Activated CD8-positive, alpha-beta memory T cell treated with anti-CD3 and anti-CD28 coated beads, Interleukin-2, amount 10 ng/mL, durations not matched to agents 7 days and 5 days (primary cell): ENCODE data around the gene SMCO3. TPM values are rescaled to one million over a fixed set of nuclear protein-coding genes. Genes with fewer than 3 reads are reported as not detected.

ENCODE experiments used
- ATAC-seq: fragments of 150-1000 bp; cut with Tn5 transposase; one replicate; pipeline ENCODE4 v1.10.0; 2021; ENCODE audit warnings: moderate library complexity
- CTCF ChIA-PET: fragments of 350-600 bp; sonication (Branson Sonifier 250); formaldehyde crosslinking; loops from one replicate; lab custom pipeline; 2021; ENCODE audit warnings: antibody characterized with exemption; lab: Charles Lee
- DNase-seq: peaks from one replicate; pipeline ENCODE4 v3.0.0-alpha.2; 2020
- H3K27ac Mint-ChIP-seq: one replicate; pipeline ENCODE4 v1.8.0; 2021; ENCODE audit warnings: mild to moderate bottlenecking, mixed read lengths
- H3K27me3 Mint-ChIP-seq: one replicate; pipeline ENCODE4 v1.8.0; 2021; ENCODE audit warnings: mixed read lengths
- H3K36me3 Mint-ChIP-seq: one replicate; pipeline ENCODE4 v1.8.0; 2021; ENCODE audit warnings: mild to moderate bottlenecking, mixed read lengths
- H3K4me1 Mint-ChIP-seq: one replicate; pipeline ENCODE4 v1.8.0; 2021; ENCODE audit warnings: mixed read lengths
- H3K4me3 Mint-ChIP-seq: one replicate; pipeline ENCODE4 v1.8.0; 2021; ENCODE audit warnings: mild to moderate bottlenecking, moderate library complexity, mixed read lengths
- H3K9me3 Mint-ChIP-seq: one replicate; pipeline ENCODE4 v1.8.0; 2022; ENCODE audit warnings: low read depth, mixed read lengths
- total RNA-seq, 2 experiments: library from RNA; stranded (reverse); gene quantifications; one replicate each; pipeline ENCODE4 v1.2.3, GENCODE V29; 2021

Gene SMCO3
- total RNA-seq, 2 experiments from 2014 or later, result not detected

DNA sequence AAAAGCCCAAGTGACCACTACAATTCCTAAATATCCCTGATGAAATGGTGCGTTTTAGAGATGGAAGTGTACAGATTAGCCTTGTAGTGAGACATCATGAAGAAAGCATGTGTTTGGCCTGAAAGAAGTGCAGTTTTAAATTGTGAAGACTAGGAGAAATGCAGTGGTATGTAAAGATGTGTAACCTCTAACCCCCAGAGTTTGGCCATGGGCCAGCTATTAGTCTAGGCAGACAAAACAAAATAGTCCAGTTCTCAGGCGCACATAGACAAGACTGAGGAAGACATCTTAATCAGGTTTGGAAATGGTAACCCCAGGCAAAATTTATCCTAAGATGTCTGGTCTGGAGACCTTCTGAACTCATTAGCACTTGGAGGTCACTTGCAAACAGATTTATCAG lies 34.1 kb downstream of the SMCO3 start:
- Mint-ChIP-seq H3K9me3 (no peaks in the 10 kb centered on the region), H3K4me1 (peaks cover 27% of the 10 kb centered on the region), H3K36me3 (peaks cover 10% of the 10 kb centered on the region), H3K27ac (no peak overlapping the region), H3K4me3 (no peak overlapping the region), H3K27me3 (no peaks in the 10 kb centered on the region)
- CTCF ChIA-PET, result interaction anchor here (0.6 to 1.0 kb wide), 2 partner anchors 24 to 930 kb away, joined by 3 read pairs; partner anchors contain the start of genes C12orf60 and WBP11
- no peak for ATAC-seq
- no peak for DNase-seq

DNA sequence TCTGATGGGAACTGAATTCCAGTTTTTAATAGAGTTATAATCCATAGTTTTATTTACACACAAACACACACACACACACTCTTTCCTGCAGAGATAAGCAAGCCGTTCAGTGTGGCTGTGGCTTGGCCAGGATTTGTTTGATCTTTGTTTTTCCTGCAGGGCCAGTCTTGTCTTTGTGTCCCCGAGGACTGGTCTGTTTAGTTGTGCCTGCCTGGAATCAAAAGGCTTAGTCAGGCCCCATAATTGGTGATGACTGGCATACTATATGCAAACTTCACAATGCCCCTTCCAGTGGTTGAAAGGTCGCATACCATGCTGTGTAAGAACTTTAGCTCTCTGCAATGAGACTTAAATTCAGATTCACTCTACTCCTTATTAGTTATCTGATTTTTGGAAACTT lies 36.7 kb downstream of the SMCO3 start:
- Mint-ChIP-seq H3K4me3 (no peak overlapping the region), H3K4me1 (peaks cover 37% of the 10 kb centered on the region), H3K9me3 (no peaks in the 10 kb centered on the region), H3K27me3 (no peaks in the 10 kb centered on the region), H3K27ac (no peak overlapping the region), H3K36me3 (peaks cover 1% of the 10 kb centered on the region)
- CTCF ChIA-PET, result interaction anchor here (1.2 to 2.1 kb wide), 3 partner anchors 54 to 218 kb away, joined by 4 to 9 read pairs (median 4); no protein-coding TSS in a partner anchor
- no peak for DNase-seq
- ATAC-seq, result no peak

DNA sequence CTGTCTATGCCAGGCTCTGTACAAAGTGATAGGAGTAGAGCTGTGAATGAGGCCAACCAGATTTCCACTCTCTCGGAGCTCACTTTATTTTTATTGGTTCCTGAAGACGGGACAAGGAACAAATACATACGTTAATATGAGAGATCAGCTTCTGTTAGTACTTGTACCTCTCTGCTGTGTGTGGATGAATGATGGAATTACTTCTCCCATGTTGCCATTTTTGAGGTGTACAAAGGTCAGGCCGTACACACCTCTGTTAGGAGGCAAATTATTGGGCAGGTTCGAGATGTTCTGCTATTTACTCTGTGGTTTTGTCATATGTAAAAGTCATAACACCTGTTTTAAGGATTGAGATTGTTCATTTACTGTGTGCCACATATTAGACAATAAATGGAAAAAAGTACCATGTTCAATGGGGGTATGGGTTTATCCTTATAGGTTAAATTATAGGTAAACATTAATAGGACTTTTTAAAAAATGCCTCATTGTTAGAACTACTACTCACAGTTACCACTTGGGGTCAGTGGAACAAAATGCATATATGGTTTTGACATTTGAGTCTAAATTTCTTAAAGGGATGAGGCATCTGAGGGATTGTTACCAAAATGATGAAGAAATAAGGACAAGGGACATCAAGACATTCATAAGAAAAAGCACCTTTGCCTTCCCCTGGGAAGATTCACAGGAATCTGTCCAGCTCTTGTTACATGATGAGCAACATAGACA lies 37.6 kb downstream of the SMCO3 start:
- Mint-ChIP-seq H3K27me3 (no peaks in the 10 kb centered on the region), H3K9me3 (no peaks in the 10 kb centered on the region), H3K27ac (no peak overlapping the region), H3K4me3 (peak overlapping the region; percentile 90), H3K36me3 (peaks cover 1% of the 10 kb centered on the region), H3K4me1 (peaks cover 43% of the 10 kb centered on the region)
- DNase-seq (no peak), ATAC-seq (no peak)
- CTCF ChIA-PET, result interaction anchor here (1.6 to 7.7 kb wide), 6 partner anchors 26 to 219 kb away, joined by 4 to 81 read pairs (median 10); partner anchors contain the start of genes C12orf60 and WBP11

DNA sequence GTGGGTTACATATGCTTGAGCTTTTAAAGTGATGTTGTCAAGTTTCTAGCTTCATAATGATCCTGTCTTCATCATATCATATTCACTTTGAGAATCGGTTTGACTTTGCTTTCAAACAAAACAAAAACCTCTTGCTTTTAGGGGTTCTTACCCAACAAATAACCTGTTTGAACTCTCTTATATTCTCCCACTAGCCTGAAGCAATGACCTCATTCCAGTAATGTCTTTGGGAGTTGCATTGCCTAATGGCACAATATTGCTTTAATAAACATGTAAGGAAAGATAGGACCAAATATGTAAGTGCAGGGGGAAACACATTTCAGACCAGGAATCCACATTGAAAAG lies 38.4 kb downstream of the SMCO3 start:
- H3K36me3 Mint-ChIP-seq, result peaks cover 2% of the 10 kb centered on the region
- H3K4me3 Mint-ChIP-seq, result peak overlapping the region; percentile 90
- ATAC-seq (no peak), DNase-seq (no peak)
- peak overlapping the region; percentile 99 for H3K27ac Mint-ChIP-seq
- CTCF ChIA-PET, result interaction anchor here (0.7 to 7.7 kb wide), 11 partner anchors 16 to 220 kb away, joined by 3 to 81 read pairs (median 4); partner anchors contain the start of genes C12orf60 and WBP11
- peaks cover 39% of the 10 kb centered on the region for H3K4me1 Mint-ChIP-seq
- H3K27me3 Mint-ChIP-seq, result no peaks in the 10 kb centered on the region
- no peaks in the 10 kb centered on the region for H3K9me3 Mint-ChIP-seq

DNA sequence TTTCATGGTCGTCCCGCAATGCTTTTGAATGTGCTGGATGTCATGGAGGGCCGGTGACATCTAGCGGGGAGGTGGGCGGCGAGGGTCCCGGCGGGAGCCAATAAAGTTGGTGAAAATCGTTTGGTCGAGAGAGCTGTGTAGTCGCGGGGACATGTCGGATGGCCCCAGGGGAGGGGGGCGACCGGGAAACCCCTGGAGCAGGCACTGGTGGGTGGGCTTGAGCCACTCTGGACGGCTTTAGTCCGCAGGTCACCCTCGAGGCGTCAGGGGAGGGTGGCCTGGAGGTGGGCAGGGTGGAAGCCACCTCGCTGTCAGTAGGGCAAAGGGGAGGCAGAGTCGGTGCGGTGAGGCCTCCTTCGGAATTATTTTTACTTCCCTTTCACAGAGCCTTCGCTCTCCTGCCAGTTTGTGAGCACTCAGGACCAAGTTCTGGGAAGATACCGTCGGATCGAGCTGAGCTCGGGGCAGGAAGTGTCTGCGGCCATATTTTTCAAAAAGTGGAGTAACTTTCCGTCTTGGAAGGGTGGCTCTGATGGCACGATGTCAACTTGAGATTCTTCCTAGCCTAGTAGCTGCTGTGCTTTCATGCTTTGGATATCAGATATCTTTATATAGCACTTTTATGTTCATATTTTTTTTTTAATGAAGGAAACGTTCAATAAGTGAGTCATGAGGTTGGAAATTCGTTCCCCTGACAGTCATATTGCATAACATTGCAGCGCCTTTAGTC lies 38.9 kb downstream of the SMCO3 start:
- no peaks in the 10 kb centered on the region for H3K27me3 Mint-ChIP-seq
- H3K27ac Mint-ChIP-seq, result peak overlapping the region; percentile 99
- ATAC-seq (no peak), DNase-seq (peak; percentile 55)
- peaks cover 7% of the 10 kb centered on the region for H3K36me3 Mint-ChIP-seq
- peak overlapping the region; percentile 90 for H3K4me3 Mint-ChIP-seq
- H3K9me3 Mint-ChIP-seq, result no peaks in the 10 kb centered on the region
- CTCF ChIA-PET, result interaction anchor here (0.7 to 7.7 kb wide), 12 partner anchors 17 to 221 kb away, joined by 3 to 81 read pairs (median 4); partner anchors contain the start of genes C12orf60 and WBP11
- H3K4me1 Mint-ChIP-seq, result peaks cover 35% of the 10 kb centered on the region

DNA sequence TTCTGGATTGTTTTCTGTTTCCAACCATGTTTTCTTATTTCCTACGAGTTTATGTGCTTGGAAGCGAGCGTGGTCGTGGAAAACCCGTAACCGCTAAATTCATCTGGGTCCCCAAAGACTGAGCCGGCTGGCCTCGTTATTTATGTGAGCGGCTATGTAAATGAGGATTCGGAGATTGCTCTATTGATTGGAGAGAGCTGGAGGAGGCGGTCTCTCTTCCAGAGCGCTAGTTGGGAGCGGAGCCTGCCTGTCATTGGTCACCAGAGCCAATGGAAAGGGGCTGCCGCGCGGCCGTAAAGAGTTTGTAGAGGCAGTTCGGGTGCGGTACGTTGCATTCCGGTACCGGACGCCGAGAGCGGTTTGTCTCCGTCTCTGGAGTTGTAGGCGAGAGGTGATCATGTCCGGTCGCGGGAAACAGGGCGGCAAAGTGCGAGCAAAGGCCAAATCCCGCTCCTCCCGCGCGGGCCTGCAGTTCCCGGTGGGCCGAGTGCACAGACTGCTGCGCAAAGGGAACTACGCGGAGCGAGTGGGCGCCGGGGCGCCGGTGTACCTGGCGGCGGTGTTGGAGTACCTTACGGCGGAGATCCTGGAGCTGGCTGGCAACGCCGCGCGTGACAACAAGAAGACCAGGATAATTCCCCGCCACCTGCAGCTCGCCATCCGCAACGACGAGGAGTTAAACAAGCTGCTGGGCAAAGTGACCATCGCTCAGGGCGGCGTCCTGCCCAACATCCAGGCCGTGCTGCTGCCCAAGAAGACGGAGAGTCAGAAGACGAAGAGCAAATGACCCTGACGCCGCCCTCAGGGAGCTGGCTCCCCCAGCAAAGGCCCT lies 39.7 kb downstream of the SMCO3 start:
- Mint-ChIP-seq H3K9me3 (no peaks in the 10 kb centered on the region), H3K27me3 (no peaks in the 10 kb centered on the region), H3K36me3 (peaks cover 15% of the 10 kb centered on the region), H3K4me3 (peak overlapping the region; percentile 90), H3K27ac (peak overlapping the region; percentile 99), H3K4me1 (peaks cover 32% of the 10 kb centered on the region)
- CTCF ChIA-PET, result interaction anchor here (0.9 to 7.7 kb wide), 13 partner anchors 18 to 222 kb away, joined by 3 to 81 read pairs (median 5); partner anchors contain the start of genes C12orf60 and WBP11
- ATAC-seq (peak; percentile 75), DNase-seq (peak; percentile 97)

DNA sequence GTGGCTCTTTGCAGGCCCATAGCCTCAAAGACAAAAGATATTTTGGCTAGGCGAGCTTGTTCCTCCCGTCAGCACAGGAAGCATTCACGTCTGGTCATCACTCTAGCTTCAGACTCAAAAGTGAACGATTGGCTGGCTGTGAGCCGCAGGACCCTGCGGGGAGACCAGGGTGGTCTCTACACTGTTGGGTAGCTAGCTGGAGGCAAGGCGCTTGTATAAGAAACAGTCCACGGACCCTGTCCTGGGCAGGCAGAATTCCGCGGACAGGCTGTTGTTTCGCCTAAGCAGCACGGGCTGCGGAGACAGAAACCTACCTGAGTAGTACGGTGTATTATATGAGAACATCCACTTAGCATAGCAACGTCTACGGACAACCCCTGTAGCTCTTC lies 40.3 kb downstream of the SMCO3 start:
- Mint-ChIP-seq H3K27me3 (no peaks in the 10 kb centered on the region), H3K36me3 (peaks cover 20% of the 10 kb centered on the region)

DNA sequence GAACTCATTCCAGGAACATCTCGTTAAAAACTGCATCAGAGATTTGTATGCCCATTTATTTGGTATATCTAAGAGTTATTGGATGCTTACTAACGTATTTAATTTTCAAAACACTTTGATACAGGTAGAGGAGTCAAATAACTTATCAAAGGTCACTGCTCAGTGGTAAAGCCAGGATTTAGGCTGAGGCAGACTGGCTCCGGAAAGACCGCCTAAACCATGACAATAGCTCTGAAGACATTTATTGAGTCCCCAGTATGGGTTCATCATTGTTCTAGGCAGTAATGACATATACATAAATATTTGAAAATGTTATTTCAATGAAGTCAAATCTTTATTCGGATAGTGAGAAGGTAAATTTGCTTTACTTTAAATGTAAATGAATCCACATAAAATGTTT lies 41.0 kb downstream of the SMCO3 start:
- Mint-ChIP-seq H3K36me3 (peaks cover 22% of the 10 kb centered on the region), H3K9me3 (no peaks in the 10 kb centered on the region), H3K4me1 (peaks cover 39% of the 10 kb centered on the region), H3K27ac (peak overlapping the region; percentile 99), H3K4me3 (peak overlapping the region; percentile 90), H3K27me3 (no peaks in the 10 kb centered on the region)
- CTCF ChIA-PET, result interaction anchor here (0.9 to 7.7 kb wide), 7 partner anchors 9 to 448 kb away, joined by 3 to 81 read pairs (median 5); partner anchors contain the start of genes ATF7IP, C12orf60, RERG and WBP11
- DNase-seq, result no peak
- ATAC-seq, result no peak

More for the DNA sequence above, 40.3 kb downstream of the SMCO3 start:
- H3K9me3 Mint-ChIP-seq, result no peaks in the 10 kb centered on the region
- peaks cover 36% of the 10 kb centered on the region for H3K4me1 Mint-ChIP-seq
- CTCF ChIA-PET, result interaction anchor here (0.9 to 7.7 kb wide), 9 partner anchors 8 to 448 kb away, joined by 3 to 81 read pairs (median 5); partner anchors contain the start of genes C12orf60, RERG and WBP11
- ATAC-seq (peak; percentile 14), DNase-seq (no peak)
- H3K27ac Mint-ChIP-seq, result peak overlapping the region; percentile 99
- peak overlapping the region; percentile 90 for H3K4me3 Mint-ChIP-seq

DNA sequence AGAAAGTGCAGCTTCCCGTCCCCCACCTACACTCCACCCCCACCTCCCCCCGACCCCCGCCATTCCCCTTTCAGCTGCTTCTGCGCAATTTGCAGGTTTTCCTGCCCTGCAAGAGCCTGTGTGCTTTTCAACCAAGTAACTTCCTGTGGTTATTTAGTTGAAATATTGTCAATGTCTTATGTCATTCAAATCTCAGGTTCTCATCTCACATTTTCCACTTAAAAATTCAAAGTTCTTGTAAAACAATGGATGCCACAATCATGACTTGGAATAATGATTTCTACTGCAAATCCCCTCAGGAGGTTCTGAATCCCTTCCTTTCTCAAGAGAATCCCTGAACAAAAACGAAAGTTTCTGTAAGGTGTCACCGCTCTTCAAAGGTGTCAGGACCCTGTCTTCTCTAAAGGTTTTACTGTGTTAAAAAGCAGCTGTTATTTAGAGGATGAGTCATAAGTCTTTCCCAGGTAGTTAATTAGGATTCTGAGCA lies 42.3 kb downstream of the SMCO3 start:
- Mint-ChIP-seq H3K4me1 (peaks cover 48% of the 10 kb centered on the region), H3K27me3 (no peaks in the 10 kb centered on the region), H3K27ac (peak overlapping the region; percentile 99), H3K36me3 (peaks cover 34% of the 10 kb centered on the region), H3K4me3 (peak overlapping the region; percentile 92), H3K9me3 (no peaks in the 10 kb centered on the region)
- peak; percentile 58 for DNase-seq
- CTCF ChIA-PET, result interaction anchor here (0.7 to 7.7 kb wide), 10 partner anchors 26 to 800 kb away, joined by 3 to 81 read pairs (median 4); partner anchors contain the start of genes ARHGDIB, C12orf60 and WBP11
- ATAC-seq, result no peak

DNA sequence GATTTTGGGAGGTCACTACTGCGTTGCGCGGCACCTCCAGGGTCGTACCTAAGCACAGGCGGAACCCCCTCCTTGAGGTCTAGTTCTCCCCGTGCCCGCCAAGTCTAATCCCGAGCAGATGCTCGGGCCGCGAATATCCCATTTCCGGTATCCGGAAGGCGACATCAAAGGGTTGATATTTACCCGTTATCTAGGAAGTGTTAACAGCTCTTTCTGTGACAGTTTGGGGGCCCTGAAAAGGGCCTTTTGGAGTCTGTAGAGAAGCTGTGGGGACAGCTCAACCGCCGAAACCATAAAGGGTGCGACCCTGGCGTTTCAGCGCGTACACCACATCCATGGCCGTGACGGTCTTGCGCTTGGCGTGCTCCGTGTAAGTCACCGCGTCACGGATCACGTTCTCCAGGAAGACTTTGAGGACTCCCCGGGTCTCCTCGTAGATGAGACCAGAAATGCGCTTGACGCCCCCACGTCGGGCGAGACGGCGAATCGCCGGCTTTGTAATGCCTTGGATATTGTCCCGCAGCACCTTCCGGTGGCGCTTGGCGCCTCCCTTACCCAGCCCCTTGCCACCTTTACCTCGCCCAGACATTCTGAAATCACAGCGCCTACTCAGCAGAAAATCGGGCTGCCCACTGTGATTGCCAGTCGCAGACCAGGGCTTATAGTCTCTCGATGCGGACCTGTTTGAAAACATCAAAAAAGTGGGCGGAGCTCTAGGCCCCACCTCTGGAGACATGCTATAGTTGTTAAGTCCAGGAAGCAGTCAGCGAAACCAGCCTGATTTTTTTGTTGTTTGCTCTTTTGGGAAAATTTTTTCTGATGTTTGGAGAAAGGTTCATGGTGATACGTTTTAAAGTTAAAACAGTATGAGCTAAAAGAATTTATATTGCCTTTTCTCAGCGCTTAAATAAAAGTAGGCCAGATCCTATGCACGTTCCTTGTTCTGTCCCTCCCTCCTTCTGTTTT lies 43.2 kb downstream of the SMCO3 start:
- peaks cover 44% of the 10 kb centered on the region for H3K4me1 Mint-ChIP-seq
- peaks cover 4% of the 10 kb centered on the region for H3K9me3 Mint-ChIP-seq
- DNase-seq (peak; percentile 98), ATAC-seq (peak; percentile 37)
- no peaks in the 10 kb centered on the region for H3K27me3 Mint-ChIP-seq
- CTCF ChIA-PET, result interaction anchor here (0.7 to 7.7 kb wide), 18 partner anchors 10 to 801 kb away, joined by 3 to 81 read pairs (median 4); partner anchors contain the start of genes ARHGDIB, ATF7IP, C12orf60 and WBP11
- peak overlapping the region; percentile 99 for H3K27ac Mint-ChIP-seq
- peak overlapping the region; percentile 92 for H3K4me3 Mint-ChIP-seq
- H3K36me3 Mint-ChIP-seq, result peaks cover 42% of the 10 kb centered on the region

DNA sequence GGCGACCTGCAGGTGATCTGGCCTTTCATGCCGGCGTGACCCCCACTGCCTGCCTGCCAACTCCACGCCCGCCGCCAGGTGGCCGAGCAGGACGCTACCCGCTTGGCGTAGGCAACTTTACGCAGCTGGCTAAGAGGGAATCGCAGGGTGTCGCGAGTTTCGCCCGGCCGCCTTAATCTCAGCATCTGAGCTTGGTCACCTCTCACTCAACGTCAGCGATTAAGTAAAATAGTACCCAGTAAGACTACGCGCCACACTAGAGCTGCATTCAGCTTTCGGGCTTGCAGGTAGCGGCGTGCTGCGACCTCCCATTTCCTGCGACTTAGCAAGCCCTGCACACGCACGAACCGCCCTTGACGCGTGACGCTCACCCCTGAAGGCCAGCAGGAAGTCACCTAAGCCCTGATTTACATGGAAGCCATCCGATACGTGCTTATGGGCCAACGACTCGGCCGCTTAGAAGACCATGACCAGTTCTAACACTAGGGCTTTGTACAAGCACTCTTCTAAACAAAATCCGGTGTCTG lies 44.0 kb downstream of the SMCO3 start:
- peaks cover 45% of the 10 kb centered on the region for H3K4me1 Mint-ChIP-seq
- peak; percentile 92 for DNase-seq
- CTCF ChIA-PET, result interaction anchor here (0.7 to 7.7 kb wide), 14 partner anchors 11 to 532 kb away, joined by 3 to 81 read pairs (median 4); partner anchors contain the start of genes ATF7IP, C12orf60 and WBP11
- H3K27ac Mint-ChIP-seq, result peak overlapping the region; percentile 99
- ATAC-seq, result peak; percentile 34
- H3K36me3 Mint-ChIP-seq, result peaks cover 49% of the 10 kb centered on the region
- H3K27me3 Mint-ChIP-seq, result no peaks in the 10 kb centered on the region
- H3K4me3 Mint-ChIP-seq, result peak overlapping the region; percentile 92
- H3K9me3 Mint-ChIP-seq, result peaks cover 6% of the 10 kb centered on the region
